ENCODE results near the gene BAIAP2. TPM values are rescaled to one million over a fixed set of nuclear protein-coding genes. Genes with fewer than 3 reads are reported as not detected.

Gene BAIAP2
- polyA plus RNA-seq, 3 donors = 8.6 to 17.0 (median 11.2) TPM

DNA sequence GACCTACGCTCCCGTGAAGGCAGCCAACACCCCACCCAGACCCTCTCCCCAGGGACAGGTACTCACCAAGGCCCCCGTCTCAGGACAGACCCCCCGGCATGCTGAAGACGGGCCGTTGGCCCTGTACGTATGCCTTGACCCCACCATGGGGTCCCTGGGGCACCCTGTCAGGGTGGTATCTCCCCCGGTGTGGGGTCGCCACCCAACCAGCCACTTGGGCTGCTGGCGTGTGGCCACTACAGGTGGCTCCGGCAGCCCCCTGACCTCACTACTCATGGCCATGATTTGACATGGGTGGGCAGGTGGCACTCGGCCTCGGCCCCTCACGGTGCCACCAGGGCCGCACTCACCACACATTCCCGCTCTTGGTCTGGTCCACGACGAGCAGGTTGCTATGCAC is 89.4 kb downstream of the BAIAP2 start:
- 97% methylated on average over 17 of the region's 18 CpGs for WGBS (ENCODE audit: insufficient coverage)
- H2AFZ ChIP-seq (ENCODE audit: insufficient read depth, low read depth, low read length, poor library complexity, severe bottlenecking) = no peak overlapping the region
- no peaks in the 10 kb centered on the region for H3K27me3 ChIP-seq (ENCODE audit: control insufficient read depth in 2 of 2, insufficient read depth in 2 of 2, low read length in 2 of 2)
- H3K36me3 Mint-ChIP-seq = peaks cover 10 to 20% of the 10 kb centered on the region in 2 donors
- H3K27ac ChIP-seq (ENCODE audit: low read depth in 1 of 2, low read length in 2 of 2) = no peak overlapping the region
- H3K79me2 ChIP-seq (ENCODE audit: insufficient read depth, low read length) = no peaks in the 10 kb centered on the region
- peaks cover 0 to 4% (median 0%) of the 10 kb centered on the region in 7 donors for H3K9me3 Mint-ChIP-seq
- H3K4me2 ChIP-seq (replicated peaks; ENCODE audit: extremely low read depth, low read length, poor library complexity, severe bottlenecking) = no peak overlapping the region
- H3K27ac Mint-ChIP-seq = peak overlapping the region in 2 of 7 donors; percentile 41 to 49
- no peak overlapping the region for H3K4me3 Mint-ChIP-seq
- DNase-seq = no peak
- H3K27me3 Mint-ChIP-seq (ENCODE audit: low read depth in 3 of 3) = peaks cover 0 to 4% (median 0%) of the 10 kb centered on the region in 3 donors
- H3K4me3 ChIP-seq (replicated peaks in 1 of 3; ENCODE audit: low read depth in 2 of 3, low read length in 3 of 3) = no peak overlapping the region
- no peak overlapping the region for H3K9ac ChIP-seq (ENCODE audit: insufficient read depth, low read length, poor library complexity, severe bottlenecking)
- H3K4me1 Mint-ChIP-seq = no peaks in the 10 kb centered on the region
- intact Hi-C loops (cut with micrococcal nuclease) = no loop called here
- H3K36me3 ChIP-seq (replicated peaks in 1 of 2; ENCODE audit: control insufficient read depth in 1 of 2, insufficient read depth in 2 of 2, low read length in 2 of 2) = peaks cover 15 to 18% of the 10 kb centered on the region in 2 donors
- peaks cover 14% of the 10 kb centered on the region for H4K20me1 ChIP-seq (ENCODE audit: insufficient read depth, low read length)
- H3K4me1 ChIP-seq (ENCODE audit: control insufficient read depth in 1 of 2, insufficient read depth in 2 of 2, low read length in 2 of 2) = peaks cover 0 to 1% of the 10 kb centered on the region in 2 donors
- H3K9me3 ChIP-seq (replicated peaks in 1 of 2; ENCODE audit: control insufficient read depth in 1 of 2, insufficient read depth in 1 of 2, low read length in 2 of 2) = no peaks in the 10 kb centered on the region
- TF ChIP-seq, protein P1, sequence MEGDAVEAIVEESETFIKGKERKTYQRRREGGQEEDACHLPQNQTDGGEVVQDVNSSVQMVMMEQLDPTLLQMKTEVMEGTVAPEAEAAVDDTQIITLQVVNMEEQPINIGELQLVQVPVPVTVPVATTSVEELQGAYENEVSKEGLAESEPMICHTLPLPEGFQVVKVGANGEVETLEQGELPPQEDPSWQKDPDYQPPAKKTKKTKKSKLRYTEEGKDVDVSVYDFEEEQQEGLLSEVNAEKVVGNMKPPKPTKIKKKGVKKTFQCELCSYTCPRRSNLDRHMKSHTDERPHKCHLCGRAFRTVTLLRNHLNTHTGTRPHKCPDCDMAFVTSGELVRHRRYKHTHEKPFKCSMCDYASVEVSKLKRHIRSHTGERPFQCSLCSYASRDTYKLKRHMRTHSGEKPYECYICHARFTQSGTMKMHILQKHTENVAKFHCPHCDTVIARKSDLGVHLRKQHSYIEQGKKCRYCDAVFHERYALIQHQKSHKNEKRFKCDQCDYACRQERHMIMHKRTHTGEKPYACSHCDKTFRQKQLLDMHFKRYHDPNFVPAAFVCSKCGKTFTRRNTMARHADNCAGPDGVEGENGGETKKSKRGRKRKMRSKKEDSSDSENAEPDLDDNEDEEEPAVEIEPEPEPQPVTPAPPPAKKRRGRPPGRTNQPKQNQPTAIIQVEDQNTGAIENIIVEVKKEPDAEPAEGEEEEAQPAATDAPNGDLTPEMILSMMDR (IDR thresholded peaks at IDR 0.05) = no peak

DNA sequence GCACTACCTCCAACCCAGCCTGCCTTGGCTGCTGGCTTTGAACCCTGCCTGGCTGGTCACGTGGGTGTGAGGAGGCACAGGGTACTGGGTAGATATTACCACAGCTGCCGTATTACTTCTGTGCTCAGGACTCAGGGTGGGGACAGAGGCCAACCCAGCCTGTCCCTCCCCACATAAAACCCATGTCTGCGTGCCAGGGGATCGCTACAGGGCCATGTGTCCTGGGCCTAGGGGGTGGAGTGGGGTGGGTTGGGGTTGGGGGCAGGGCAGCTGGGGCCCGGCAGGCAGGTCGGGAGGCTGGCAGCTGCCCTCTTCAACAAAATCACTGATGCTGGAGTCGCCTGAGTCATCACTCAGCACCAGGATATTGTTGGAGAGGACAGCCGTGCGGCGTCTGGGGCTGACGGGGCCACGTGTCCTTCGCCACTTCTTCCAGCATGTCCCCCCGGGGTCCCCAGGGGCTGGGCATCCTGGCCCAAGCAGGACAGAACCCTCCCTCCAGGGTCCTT is 90.7 kb downstream of the BAIAP2 start:
- Histone ChIP-seq H3K9me3 (replicated peaks in 1 of 2; ENCODE audit: control insufficient read depth in 1 of 2, insufficient read depth in 1 of 2, low read length in 2 of 2) (no peaks in the 10 kb centered on the region), H4K20me1 (ENCODE audit: insufficient read depth, low read length) (peaks cover 11% of the 10 kb centered on the region), H3K36me3 (replicated peaks in 1 of 2; ENCODE audit: control insufficient read depth in 1 of 2, insufficient read depth in 2 of 2, low read length in 2 of 2) (peaks cover 15 to 18% of the 10 kb centered on the region in 2 donors), H3K27ac (ENCODE audit: low read depth in 1 of 2, low read length in 2 of 2) (no peak overlapping the region), H2AFZ (ENCODE audit: insufficient read depth, low read depth, low read length, poor library complexity, severe bottlenecking) (no peak overlapping the region), H3K27me3 (ENCODE audit: control insufficient read depth in 2 of 2, insufficient read depth in 2 of 2, low read length in 2 of 2) (no peaks in the 10 kb centered on the region), H3K4me3 (replicated peaks in 1 of 3; ENCODE audit: low read depth in 2 of 3, low read length in 3 of 3) (no peak overlapping the region), H3K4me1 (ENCODE audit: control insufficient read depth in 1 of 2, insufficient read depth in 2 of 2, low read length in 2 of 2) (no peaks in the 10 kb centered on the region), H3K4me2 (replicated peaks; ENCODE audit: extremely low read depth, low read length, poor library complexity, severe bottlenecking) (no peak overlapping the region), H3K79me2 (ENCODE audit: insufficient read depth, low read length) (no peaks in the 10 kb centered on the region), H3K9ac (ENCODE audit: insufficient read depth, low read length, poor library complexity, severe bottlenecking) (no peak overlapping the region)
- Mint-ChIP-seq H3K4me3 (no peak overlapping the region), H3K27me3 (ENCODE audit: low read depth in 3 of 3) (peaks cover 0 to 4% (median 0%) of the 10 kb centered on the region in 3 donors), H3K4me1 (no peaks in the 10 kb centered on the region), H3K36me3 (peaks cover 11 to 20% of the 10 kb centered on the region in 2 donors), H3K27ac (no peak overlapping the region), H3K9me3 (peaks cover 0 to 4% (median 0%) of the 10 kb centered on the region in 7 donors)
- TF ChIP-seq, protein P1 (IDR thresholded peaks at IDR 0.05) = no peak
- 97% methylated on average over 10 of the region's 14 CpGs for WGBS (ENCODE audit: insufficient coverage)
- no peak for DNase-seq
- intact Hi-C loops (cut with micrococcal nuclease) = no loop called here
